Trophoblast cell (in vitro differentiated cells and primary cell): ENCODE measurements around the gene C11orf21.
"Not testable (repeated sequence)": the region's sequence is repeated elsewhere in the genome, so short reads cannot be mapped to it uniquely, and the experiment has no call there.

Source experiments
- DNase-seq, 2 donors: peaks; one replicate each; pipeline ENCODE4 v3.0.0-alpha.2; 2016
- H2AFZ ChIP-seq: 2 replicates; pipeline ENCODE4 v1.6.1; 2013; ENCODE audit warnings: low read length, moderate library complexity, mild to moderate bottlenecking; ENCODE audit not compliant: insufficient read depth, poor library complexity
- H2AK5ac ChIP-seq: 2 replicates; pipeline ENCODE4 v1.6.1; 2013; ENCODE audit warnings: mild to moderate bottlenecking, low read length
- H2BK120ac ChIP-seq: 2 replicates; pipeline ENCODE4 v1.6.1; 2013; ENCODE audit warnings: low read length, mild to moderate bottlenecking, moderate library complexity; ENCODE audit not compliant: insufficient read depth, poor library complexity
- H2BK12ac ChIP-seq: 2 replicates; pipeline ENCODE4 v1.6.1; 2013; ENCODE audit warnings: mild to moderate bottlenecking, low read length, moderate library complexity
- H2BK5ac ChIP-seq: 2 replicates; pipeline ENCODE4 v1.6.1; 2013; ENCODE audit warnings: low read length, low read depth, moderate library complexity, mild to moderate bottlenecking; ENCODE audit not compliant: poor library complexity
- H3K14ac ChIP-seq: 2 replicates; pipeline ENCODE4 v1.6.1; 2013; ENCODE audit warnings: mild to moderate bottlenecking, low read length
- H3K18ac ChIP-seq: 2 replicates; pipeline ENCODE4 v1.6.1; 2013; ENCODE audit warnings: mild to moderate bottlenecking, low read length
- H3K23ac ChIP-seq: 2 replicates; pipeline ENCODE4 v1.6.1; 2013; ENCODE audit warnings: low read length
- H3K27ac ChIP-seq: 2 replicates; pipeline ENCODE4 v1.5.1; 2013; ENCODE audit warnings: low read depth, mild to moderate bottlenecking, inconsistent platforms, low read length, moderate library complexity
- H3K27me3 ChIP-seq: 2 replicates; pipeline ENCODE4 v1.6.1; 2013; ENCODE audit warnings: inconsistent platforms, mild to moderate bottlenecking, low read length, moderate library complexity; ENCODE audit not compliant: insufficient read depth
- H3K36me3 ChIP-seq, 2 experiments: 1 replicate in 1 of 2; 2 replicates in 1 of 2; pipeline ENCODE4 v1.6.1; 2013; ENCODE audit warnings: low read length in 2 of 2, mild to moderate bottlenecking in 2 of 2, moderate library complexity in 1 of 2; ENCODE audit not compliant: insufficient read depth in 2 of 2, control insufficient read depth in 1 of 2
- H3K4ac ChIP-seq: 2 replicates; pipeline ENCODE4 v1.6.1; 2013; ENCODE audit warnings: low read depth, mild to moderate bottlenecking, low read length, moderate library complexity
- H3K4me1 ChIP-seq, 2 experiments: 1 replicate in 1 of 2; 2 replicates in 1 of 2; pipeline ENCODE4 v1.6.1; 2013; ENCODE audit warnings: low read length in 2 of 2, mild to moderate bottlenecking in 2 of 2, moderate library complexity in 1 of 2; ENCODE audit not compliant: insufficient read depth in 2 of 2, control insufficient read depth in 1 of 2
- H3K4me2 ChIP-seq: 2 replicates; pipeline ENCODE4 v1.6.1; 2013; ENCODE audit warnings: inconsistent platforms, mild to moderate bottlenecking, low read length, moderate library complexity
- H3K4me3 ChIP-seq: 2 replicates; pipeline ENCODE4 v1.5.1; 2013; ENCODE audit warnings: mild to moderate bottlenecking, low read depth, low read length, inconsistent platforms
- H3K79me1 ChIP-seq: one replicate; pipeline ENCODE4 v1.6.1; 2013; ENCODE audit warnings: low read length
- H3K79me2 ChIP-seq: 2 replicates; pipeline ENCODE4 v1.6.1; 2013; ENCODE audit warnings: low read length, mild to moderate bottlenecking; ENCODE audit not compliant: control insufficient read depth, insufficient read depth, poor library complexity
- H3K9ac ChIP-seq: 2 replicates; pipeline ENCODE4 v1.6.1; 2013; ENCODE audit warnings: mild to moderate bottlenecking, low read length
- H3K9me3 ChIP-seq: 2 replicates; pipeline ENCODE4 v1.6.1; 2013; ENCODE audit warnings: low read depth, mild to moderate bottlenecking, control low read depth, inconsistent platforms, low read length; ENCODE audit not compliant: insufficient read depth
- H4K12ac ChIP-seq: 2 replicates; pipeline ENCODE4 v1.6.1; 2013; ENCODE audit warnings: low read depth, mild to moderate bottlenecking, low read length, moderate library complexity
- H4K8ac ChIP-seq: 2 replicates; pipeline ENCODE4 v1.6.1; 2013; ENCODE audit warnings: low read depth, mild to moderate bottlenecking, low read length, moderate library complexity
- H4K91ac ChIP-seq: one replicate; pipeline ENCODE4 v1.6.1; 2013; ENCODE audit warnings: low read depth, mild to moderate bottlenecking, low read length, moderate library complexity
- WGBS: extraction: QIAGEN DNeasy Blood & Tissue Kit; methylation state at CpG from one replicate; pipeline ENCODE4 v1.1.7; 2013; ENCODE audit warnings: missing lambda C conversion rate; ENCODE audit not compliant: insufficient read length, insufficient coverage; ENCODE audit errors: extremely low coverage; 5-methylcytosine and 5-hydroxymethylcytosine counted together

C11orf21 gene

GRCh38 chr11:2289859-2290258, 11.9 kb downstream of the C11orf21 start:
- Histone ChIP-seq H4K91ac (no peak overlapping the region), H3K79me1 (no peaks in the 10 kb centered on the region), H3K14ac (no peak overlapping the region), H3K9me3 (no peaks in the 10 kb centered on the region), H3K36me3 (no peaks in the 10 kb centered on the region), H3K4me1 (no peaks in the 10 kb centered on the region), H3K9ac (no peak overlapping the region), H2AK5ac (no peak overlapping the region), H2BK12ac (no peak overlapping the region), H2BK120ac (no peak overlapping the region), H4K12ac (no peak overlapping the region), H2BK5ac (no peak overlapping the region), H4K8ac (no peak overlapping the region), H3K4me2 (no peak overlapping the region), H3K27me3 (no peaks in the 10 kb centered on the region), H3K23ac (no peak overlapping the region), H3K27ac (no peak overlapping the region), H3K4me3 (no peak overlapping the region), H2AFZ (no peak overlapping the region), H3K18ac (no peak overlapping the region), H3K79me2 (no peaks in the 10 kb centered on the region), H3K4ac (no peak overlapping the region)
- DNase-seq, result no peak
- WGBS, result no CpG with 5 or more reads among the region's 10 CpGs

GRCh38 chr11:2289350-2289749, 12.4 kb downstream of the C11orf21 start:
- H2BK120ac ChIP-seq, result no peak overlapping the region
- no peak overlapping the region for H3K27ac ChIP-seq
- H2BK12ac ChIP-seq, result no peak overlapping the region
- no peaks in the 10 kb centered on the region for H3K79me2 ChIP-seq
- no peak overlapping the region for H3K4ac ChIP-seq
- no peak overlapping the region for H3K14ac ChIP-seq
- no peaks in the 10 kb centered on the region for H3K79me1 ChIP-seq
- no peak overlapping the region for H2AK5ac ChIP-seq
- no peak overlapping the region for H3K23ac ChIP-seq
- H3K27me3 ChIP-seq, result no peaks in the 10 kb centered on the region
- no peak overlapping the region for H4K91ac ChIP-seq
- H2AFZ ChIP-seq, result no peak overlapping the region
- no peak overlapping the region for H4K12ac ChIP-seq
- no peak overlapping the region for H3K9ac ChIP-seq
- no peak overlapping the region for H3K4me2 ChIP-seq
- no peak for DNase-seq
- H3K18ac ChIP-seq, result no peak overlapping the region
- H2BK5ac ChIP-seq, result no peak overlapping the region
- no peak overlapping the region for H3K4me3 ChIP-seq
- WGBS, result no CpG with 5 or more reads among the region's 6 CpGs
- H3K4me1 ChIP-seq, result no peaks in the 10 kb centered on the region
- H3K36me3 ChIP-seq, result no peaks in the 10 kb centered on the region
- H4K8ac ChIP-seq, result no peak overlapping the region
- H3K9me3 ChIP-seq, result no peaks in the 10 kb centered on the region

DNA sequence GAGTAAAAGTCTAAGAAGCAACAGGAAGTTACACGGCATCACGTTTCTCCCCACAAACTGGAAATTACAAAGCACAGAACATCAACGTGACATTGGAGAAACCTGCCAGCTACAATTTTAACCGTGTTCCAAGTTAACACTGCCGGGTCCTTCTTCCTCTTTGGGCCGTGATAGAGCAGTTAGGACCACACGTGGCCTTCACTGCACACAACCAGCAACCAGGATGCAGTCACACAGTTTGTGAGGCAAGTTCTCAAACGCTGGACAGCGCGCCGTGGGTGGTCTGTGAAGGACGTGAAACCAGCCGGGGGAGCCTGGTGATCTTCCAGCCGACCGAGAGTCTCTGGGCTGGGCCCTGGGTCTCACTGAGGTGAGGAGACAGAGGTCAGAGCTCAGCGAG, 14.6 kb downstream of the C11orf21 start:
- H3K27me3 ChIP-seq, result no peaks in the 10 kb centered on the region
- no peaks in the 10 kb centered on the region for H3K36me3 ChIP-seq
- no peak overlapping the region for H3K23ac ChIP-seq
- H3K9me3 ChIP-seq, result no peaks in the 10 kb centered on the region
- no peak overlapping the region for H3K4me3 ChIP-seq
- H3K14ac ChIP-seq, result no peak overlapping the region
- no peak overlapping the region for H2BK5ac ChIP-seq
- no peak overlapping the region for H2BK120ac ChIP-seq
- no peak overlapping the region for H3K4me2 ChIP-seq
- no peak overlapping the region for H2AK5ac ChIP-seq
- H3K4me1 ChIP-seq, result no peaks in the 10 kb centered on the region
- H4K8ac ChIP-seq, result no peak overlapping the region
- DNase-seq, result no peak
- H3K4ac ChIP-seq, result no peak overlapping the region
- no peaks in the 10 kb centered on the region for H3K79me2 ChIP-seq
- H4K91ac ChIP-seq, result no peak overlapping the region
- WGBS, result no CpG with 5 or more reads among the region's 16 CpGs
- H3K18ac ChIP-seq, result no peak overlapping the region
- H3K9ac ChIP-seq, result no peak overlapping the region
- no peak overlapping the region for H3K27ac ChIP-seq
- H3K79me1 ChIP-seq, result no peaks in the 10 kb centered on the region
- H2BK12ac ChIP-seq, result no peak overlapping the region
- H4K12ac ChIP-seq, result no peak overlapping the region
- H2AFZ ChIP-seq, result no peak overlapping the region

DNA sequence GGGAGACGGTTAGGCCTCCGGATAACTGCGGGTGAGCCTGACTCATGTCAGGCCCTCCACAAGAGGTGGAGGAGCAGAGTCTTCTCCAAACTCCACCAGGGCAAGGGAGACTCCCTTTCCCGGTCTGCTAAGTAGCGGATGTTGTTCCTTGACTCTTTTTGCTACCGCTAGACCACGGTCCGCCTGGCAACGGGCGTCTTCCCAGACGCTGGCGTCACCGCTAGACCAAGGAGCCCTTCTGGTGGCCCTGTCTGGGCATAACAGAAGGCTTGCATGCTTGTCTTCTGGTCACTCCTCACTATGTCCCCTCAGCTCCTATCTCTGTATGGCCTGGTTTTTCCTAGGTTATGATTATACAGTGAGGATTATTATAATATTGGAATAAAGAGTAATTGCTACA, 15.4 kb downstream of the C11orf21 start:
- not testable (repeated sequence) for H3K4me1 ChIP-seq, H4K91ac ChIP-seq, H3K9ac ChIP-seq, H3K79me2 ChIP-seq, H3K9me3 ChIP-seq, H3K4me3 ChIP-seq, H2BK120ac ChIP-seq, H4K8ac ChIP-seq, H3K4me2 ChIP-seq, H2AFZ ChIP-seq, DNase-seq, H3K18ac ChIP-seq, H2BK5ac ChIP-seq, H2BK12ac ChIP-seq, H4K12ac ChIP-seq, H3K27ac ChIP-seq, H3K23ac ChIP-seq, H3K79me1 ChIP-seq, H2AK5ac ChIP-seq, H3K14ac ChIP-seq, H3K36me3 ChIP-seq, H3K27me3 ChIP-seq, H3K4ac ChIP-seq
- WGBS, result no CpG with 5 or more reads among the region's 13 CpGs
